ENCODE results near the gene GRIA4.

DNA sequence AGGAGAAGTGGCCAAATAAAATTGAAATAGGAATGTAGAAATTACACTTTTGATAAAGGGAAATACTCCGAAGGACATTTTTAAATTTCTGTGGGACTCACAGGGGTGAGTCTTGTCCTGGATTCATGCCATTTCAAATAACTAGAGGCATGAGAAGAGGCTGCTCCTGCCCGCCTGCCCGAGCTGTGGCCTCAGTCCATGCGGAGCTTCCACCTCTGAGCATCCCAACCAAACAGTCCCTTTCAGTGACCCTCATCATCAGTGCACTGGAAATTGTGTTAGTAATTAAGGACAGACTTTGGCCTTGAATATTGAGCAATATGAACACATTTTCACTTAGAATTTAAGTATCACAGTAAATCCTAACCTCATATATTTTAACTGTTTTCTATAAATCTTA is 25.6 kb downstream of the GRIA4 start:
- TF ChIP-seq POLR2AphosphoS5 (IDR thresholded peaks at IDR 0.05) (no peak), TAF1 (IDR thresholded peaks at IDR 0.05; ENCODE audit: low read depth) (no peak), RAD21 (conservative IDR thresholded peaks at IDR 0.05) (no peak), EZH2 (IDR thresholded peaks at IDR 0.05; ENCODE audit: borderline replicate concordance, insufficient read depth, low read length, poor library complexity, severe bottlenecking) (no peak)
- TF ChIP-seq, protein P1, sequence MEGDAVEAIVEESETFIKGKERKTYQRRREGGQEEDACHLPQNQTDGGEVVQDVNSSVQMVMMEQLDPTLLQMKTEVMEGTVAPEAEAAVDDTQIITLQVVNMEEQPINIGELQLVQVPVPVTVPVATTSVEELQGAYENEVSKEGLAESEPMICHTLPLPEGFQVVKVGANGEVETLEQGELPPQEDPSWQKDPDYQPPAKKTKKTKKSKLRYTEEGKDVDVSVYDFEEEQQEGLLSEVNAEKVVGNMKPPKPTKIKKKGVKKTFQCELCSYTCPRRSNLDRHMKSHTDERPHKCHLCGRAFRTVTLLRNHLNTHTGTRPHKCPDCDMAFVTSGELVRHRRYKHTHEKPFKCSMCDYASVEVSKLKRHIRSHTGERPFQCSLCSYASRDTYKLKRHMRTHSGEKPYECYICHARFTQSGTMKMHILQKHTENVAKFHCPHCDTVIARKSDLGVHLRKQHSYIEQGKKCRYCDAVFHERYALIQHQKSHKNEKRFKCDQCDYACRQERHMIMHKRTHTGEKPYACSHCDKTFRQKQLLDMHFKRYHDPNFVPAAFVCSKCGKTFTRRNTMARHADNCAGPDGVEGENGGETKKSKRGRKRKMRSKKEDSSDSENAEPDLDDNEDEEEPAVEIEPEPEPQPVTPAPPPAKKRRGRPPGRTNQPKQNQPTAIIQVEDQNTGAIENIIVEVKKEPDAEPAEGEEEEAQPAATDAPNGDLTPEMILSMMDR (IDR thresholded peaks at IDR 0.05; ENCODE audit: poor library complexity, severe bottlenecking), result no peak
- TF ChIP-seq, protein P2, sequence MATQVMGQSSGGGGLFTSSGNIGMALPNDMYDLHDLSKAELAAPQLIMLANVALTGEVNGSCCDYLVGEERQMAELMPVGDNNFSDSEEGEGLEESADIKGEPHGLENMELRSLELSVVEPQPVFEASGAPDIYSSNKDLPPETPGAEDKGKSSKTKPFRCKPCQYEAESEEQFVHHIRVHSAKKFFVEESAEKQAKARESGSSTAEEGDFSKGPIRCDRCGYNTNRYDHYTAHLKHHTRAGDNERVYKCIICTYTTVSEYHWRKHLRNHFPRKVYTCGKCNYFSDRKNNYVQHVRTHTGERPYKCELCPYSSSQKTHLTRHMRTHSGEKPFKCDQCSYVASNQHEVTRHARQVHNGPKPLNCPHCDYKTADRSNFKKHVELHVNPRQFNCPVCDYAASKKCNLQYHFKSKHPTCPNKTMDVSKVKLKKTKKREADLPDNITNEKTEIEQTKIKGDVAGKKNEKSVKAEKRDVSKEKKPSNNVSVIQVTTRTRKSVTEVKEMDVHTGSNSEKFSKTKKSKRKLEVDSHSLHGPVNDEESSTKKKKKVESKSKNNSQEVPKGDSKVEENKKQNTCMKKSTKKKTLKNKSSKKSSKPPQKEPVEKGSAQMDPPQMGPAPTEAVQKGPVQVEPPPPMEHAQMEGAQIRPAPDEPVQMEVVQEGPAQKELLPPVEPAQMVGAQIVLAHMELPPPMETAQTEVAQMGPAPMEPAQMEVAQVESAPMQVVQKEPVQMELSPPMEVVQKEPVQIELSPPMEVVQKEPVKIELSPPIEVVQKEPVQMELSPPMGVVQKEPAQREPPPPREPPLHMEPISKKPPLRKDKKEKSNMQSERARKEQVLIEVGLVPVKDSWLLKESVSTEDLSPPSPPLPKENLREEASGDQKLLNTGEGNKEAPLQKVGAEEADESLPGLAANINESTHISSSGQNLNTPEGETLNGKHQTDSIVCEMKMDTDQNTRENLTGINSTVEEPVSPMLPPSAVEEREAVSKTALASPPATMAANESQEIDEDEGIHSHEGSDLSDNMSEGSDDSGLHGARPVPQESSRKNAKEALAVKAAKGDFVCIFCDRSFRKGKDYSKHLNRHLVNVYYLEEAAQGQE (IDR thresholded peaks at IDR 0.05; ENCODE audit: borderline replicate concordance), result no peak

All from neural cell (in vitro differentiated cells).